Inflammatory macrophage treated with lipopolysaccharide for 4 hours (primary cell): ENCODE measurements around the gene RANBP10.
A peak's percentile ranks its signal among the peaks of the same experiment; 100 is the strongest.
"Not testable (repeated sequence)": the region's sequence is repeated elsewhere in the genome, so short reads cannot be mapped to it uniquely, and the experiment has no call there.

ENCODE experiments used
- DNase-seq: peaks from one replicate; pipeline ENCODE4 v3.0.0-alpha.2; 2020

The RANBP10 gene

GRCh38 chr16:67708368-67708771, 98.0 kb downstream of the RANBP10 start:
- no peak for DNase-seq

- DNase-seq: no peak
Measured at GRCh38 chr16:67707790-67708189, 98.6 kb downstream of the RANBP10 start.

DNA sequence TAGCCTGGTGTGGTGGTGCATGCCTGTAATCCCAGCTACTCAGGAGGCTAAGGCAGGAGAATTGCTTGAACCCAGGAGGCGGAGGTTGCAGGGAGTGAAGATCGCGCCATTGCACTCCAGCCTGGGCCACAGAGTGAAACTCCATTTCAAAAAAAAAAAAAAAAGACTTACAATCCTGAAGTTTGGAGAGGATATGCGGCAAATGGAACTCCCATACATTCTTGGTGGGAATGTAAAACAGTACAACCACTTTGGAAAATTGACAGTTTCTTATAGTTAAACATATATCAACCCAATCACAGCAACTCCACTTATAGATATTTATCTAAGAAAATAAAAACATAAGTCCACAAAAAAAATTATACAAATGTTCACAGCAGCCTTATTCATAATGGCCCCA, 99.2 kb downstream of the RANBP10 start:
- DNase-seq: no peak

DNA sequence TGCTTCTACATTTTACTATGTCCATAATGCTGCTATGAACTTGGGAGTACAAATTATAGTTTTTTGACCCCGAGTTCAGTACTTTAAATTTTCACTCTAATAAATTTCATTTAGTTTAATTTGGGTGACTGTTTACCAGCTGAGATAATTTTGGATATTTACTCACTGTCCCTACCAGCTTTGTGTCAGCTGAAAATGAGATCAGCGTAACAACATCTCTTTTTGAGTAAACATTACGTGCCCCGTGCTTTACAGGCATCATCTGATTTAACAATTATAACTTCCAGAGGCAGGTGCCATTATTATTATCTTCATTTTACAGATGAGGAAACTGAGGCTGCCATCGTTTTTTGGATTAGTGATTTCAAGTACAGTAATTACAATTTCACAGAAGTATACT, 102.2 kb downstream of the RANBP10 start:
- DNase-seq: peak; percentile 32

DNA sequence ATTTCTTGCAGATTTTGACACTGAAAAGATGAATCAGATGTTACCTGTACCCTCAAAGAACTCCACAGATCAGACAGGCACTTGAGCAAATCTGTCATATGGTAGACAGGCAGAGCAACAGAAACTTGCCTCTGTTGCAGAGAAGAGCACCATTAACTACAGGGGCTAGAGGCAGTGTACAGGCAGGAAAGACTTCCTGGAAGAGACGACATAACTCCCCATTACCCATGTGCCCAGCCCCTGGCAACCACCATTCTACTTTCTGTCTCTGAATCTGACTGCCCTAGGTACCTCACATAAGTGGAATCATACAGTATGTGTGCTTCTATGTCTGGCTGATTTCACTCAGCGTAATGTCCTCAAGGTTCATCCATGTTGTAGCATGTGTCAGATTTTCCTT, 102.7 kb downstream of the RANBP10 start:
- no peak for DNase-seq

GRCh38 chr16:67702130-67702529, 104.2 kb downstream of the RANBP10 start:
- no peak for DNase-seq

GRCh38 chr16:67701420-67701819, 104.9 kb downstream of the RANBP10 start:
- no peak for DNase-seq

GRCh38 chr16:67699265-67699664, 107.1 kb downstream of the RANBP10 start:
- DNase-seq: no peak

DNA sequence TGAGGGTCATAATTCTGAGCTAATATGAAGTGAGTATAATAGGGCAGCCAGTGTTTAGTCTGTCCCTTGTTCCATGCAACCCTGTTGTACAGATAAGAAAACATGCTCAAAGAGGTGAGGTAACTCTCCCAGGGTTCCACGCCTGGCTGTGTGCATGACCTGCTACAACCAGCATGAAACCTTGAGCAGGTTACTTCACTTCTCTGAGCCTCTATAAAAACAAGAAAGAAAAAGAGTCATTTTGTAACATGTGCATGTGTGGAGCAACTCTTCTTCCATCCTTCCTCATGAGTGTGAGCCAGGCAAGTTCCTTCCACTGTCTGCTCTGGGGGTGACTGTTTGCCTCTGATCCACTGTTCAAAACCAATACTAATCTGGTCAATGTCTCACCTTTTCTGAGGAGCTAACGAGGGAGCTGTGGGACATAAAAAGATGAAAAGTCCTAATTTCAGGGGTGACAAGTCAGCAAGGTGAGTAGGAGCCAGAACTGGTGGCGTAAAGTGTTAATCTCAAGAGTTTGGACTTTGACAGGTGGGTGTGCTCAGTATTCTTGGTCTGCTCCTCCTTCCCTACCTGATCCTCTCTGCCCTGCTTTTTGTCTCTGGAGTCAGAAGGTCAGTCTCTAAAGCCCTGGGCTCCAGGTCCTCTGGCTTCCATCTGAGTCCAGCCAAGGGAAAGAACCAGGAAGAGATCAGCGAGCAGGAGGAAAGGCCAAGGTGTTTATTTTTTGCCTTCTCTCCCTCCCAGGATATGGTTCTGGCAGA, 108.8 kb downstream of the RANBP10 start:
- peak; percentile 53 for DNase-seq

DNA sequence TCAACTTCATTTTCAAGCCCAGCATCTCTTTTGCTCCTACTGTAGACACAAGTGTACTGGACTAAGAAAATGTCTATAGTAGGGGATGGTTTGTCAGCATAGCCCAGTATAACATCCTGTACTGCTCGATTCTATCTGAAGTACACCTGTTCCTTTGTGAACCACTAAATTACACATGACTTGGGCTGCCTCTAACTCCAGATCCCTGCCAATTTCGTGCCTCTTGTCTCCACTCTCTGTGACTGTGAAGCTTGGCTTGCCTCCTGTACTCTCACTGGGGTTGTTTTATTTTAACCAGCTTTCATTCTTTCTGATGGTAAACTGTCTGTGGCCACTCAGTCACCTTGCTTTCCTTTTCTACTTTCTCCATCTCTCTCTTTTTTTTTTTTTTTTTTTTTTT, 111.7 kb downstream of the RANBP10 start:
- no peak for DNase-seq

DNA sequence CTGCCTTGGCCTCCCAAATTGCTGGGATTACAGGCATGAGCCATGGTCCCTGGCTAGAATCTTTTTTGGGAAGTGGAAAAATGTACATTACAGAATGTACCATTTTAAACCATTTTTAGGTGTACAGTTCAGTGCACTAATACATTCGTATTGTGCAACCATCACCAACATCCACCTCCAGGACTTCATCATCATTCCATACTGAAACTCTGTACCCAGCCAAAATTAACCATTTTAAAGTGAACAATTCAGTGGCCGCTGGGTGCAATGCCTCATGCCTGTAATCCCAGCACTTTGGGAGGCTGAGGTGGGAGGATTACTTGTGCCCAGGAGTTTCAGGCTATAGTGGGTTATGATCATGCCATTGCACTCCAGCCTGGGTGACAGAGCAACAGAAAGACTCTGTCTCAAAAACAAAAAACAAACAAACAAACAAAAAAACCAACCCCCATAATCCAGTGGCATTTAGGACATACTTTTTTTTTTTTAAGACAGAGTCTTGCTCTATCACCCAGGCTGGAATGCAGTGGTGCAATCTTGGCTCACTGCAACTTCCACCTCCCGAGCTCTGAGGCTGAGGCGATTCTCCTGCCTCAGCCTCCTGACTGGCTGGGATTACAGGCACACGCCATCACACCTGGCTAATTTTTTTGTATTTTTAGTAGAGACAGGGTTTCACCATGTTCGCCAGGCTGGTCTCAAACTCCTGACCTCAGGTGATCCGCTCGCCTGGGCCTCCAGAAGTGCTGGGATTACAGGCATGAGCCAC, 112.7 kb downstream of the RANBP10 start:
- not testable (repeated sequence) for DNase-seq

DNA sequence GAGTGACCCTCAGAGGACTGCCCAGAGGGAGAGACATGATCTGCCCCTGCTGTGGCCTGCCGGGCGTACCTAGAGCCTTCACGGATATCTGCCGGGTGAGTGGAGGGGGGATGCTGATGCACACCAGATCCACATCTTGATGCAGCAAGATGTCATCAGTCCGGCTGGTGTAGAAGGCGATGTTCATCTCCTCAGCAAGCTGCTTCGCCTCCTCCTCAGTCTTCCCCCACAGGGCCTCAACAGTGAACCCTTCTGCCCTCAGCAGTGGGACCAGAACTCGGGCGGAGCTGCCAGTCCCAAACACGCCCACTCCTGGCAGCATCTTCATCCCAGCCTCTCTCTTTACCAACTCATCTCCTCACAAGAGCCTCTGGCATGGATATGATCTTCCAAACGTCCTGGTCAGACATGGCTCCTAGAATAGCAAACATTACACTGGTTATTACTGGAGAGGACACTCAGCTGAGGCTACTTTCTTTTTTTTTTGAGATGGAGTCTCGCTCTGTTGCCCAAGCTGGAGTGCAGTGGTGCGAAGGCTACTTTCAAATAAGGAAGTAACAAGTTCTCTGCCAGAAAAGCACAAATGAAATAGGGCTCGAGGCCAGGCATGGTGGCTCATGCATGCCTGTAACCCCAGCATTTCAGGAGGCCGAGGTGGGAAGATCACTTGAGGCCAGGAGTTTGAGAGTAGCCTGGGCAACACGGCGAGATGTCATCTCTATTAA, 120.8 kb downstream of the RANBP10 start:
- no peak for DNase-seq

DNA sequence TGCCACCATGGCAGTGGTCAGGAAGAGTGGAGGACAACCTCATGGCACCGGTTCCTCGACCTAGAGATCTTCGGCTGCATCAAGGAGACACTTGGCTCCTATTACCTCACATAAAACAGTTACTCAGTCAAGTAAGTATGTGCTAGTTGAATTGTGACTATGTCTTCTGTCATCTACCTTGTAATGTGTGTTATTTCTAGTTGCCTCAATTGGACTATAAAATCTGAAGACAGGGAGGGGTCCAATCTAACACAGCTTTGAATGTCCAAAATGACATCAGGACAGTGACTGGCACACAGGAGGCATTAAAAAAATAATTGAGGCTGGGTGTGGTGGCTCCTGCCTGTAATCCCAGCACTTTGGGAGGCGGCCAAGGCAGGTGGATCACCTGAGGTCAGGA, 122.6 kb downstream of the RANBP10 start:
- no peak for DNase-seq

- DNase-seq: no peak
Measured at GRCh38 chr16:67679935-67680897, 126.1 kb downstream of the RANBP10 start.

- no peak for DNase-seq
Measured at GRCh38 chr16:67678354-67679023, 127.9 kb downstream of the RANBP10 start.

DNA sequence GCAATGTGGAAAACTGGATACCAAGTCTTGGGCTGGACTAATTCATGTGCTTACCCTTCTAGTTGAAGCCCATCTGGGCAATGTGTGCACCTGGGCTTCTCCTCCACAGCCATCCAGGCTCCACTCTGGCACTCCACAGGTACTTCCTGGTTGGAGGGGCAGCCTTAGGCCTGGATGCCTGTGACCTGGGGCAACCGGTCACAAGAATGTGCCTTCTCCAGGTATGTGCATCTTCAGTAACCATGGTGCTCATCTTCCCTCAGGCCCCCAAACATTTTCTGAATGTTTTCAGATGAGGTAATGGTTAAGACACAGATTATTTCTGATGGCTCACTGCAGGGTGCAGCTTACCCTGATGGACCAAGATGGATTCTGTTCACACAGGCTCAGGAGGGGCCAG, 128.6 kb downstream of the RANBP10 start:
- DNase-seq: no peak

GRCh38 chr16:67676939-67677338, 129.4 kb downstream of the RANBP10 start:
- DNase-seq: no peak

DNA sequence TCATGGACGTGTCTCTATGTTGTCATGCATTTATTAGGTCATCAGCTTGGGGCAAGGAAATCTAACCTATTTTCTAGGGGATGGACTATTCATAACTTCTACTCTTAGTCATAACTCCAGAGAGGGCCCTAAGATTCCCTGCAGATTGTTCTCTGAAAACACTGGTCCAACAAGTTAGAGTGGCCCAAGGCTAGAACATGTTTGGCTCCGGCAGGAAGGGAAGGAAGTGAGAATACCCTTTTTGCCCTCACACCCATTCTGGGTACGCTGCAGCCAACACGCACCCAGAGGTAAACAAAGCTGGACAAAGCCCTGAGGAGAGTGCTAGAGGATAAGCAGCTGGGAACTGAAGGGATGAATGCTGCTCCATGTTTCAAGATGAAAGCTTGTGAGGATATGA, 129.8 kb downstream of the RANBP10 start:
- DNase-seq: no peak

DNA sequence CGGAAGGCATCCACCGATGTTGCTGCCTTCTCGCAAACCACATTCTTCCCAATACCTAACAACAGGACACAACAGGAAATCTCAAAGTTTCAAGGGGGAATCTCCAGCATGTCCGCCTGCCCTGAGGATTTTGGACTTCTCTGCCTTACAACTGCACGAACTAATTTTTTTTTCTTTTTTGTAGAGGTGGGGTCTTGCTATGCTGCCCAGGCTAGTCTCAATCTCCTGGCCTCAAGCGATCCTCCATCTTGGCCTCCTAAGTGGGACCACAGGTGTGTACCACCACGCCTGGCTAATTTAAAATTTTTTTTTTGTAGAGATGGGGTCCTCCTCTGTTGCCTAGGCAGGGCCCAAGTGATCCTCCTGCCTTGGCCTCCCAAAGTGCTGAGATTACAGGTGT, 130.4 kb downstream of the RANBP10 start:
- DNase-seq: no peak

DNA sequence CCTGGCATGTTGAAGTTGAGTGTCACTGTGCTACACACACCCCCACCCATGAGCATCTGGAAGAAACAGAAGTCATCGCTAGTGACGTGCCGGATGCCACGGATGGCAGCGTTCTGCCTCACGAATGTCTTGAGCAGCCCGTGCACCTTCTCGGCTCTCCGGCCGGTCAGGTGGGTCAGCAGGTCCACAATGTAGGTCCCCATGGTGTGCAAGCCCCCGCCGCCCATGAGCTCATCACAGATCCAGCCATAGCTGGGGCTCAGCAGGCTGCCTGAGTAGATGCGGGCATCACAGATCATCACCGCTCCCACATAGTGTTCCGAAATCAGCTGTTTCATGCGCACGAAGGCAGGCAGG, 130.8 kb downstream of the RANBP10 start:
- DNase-seq: no peak

- no peak for DNase-seq
Measured at GRCh38 chr16:67674851-67675578, 131.3 kb downstream of the RANBP10 start.
